HG03135 (cell line): ENCODE data around the gene POLQ.
"Not testable (repeated sequence)": the region's sequence is repeated elsewhere in the genome, so short reads cannot be mapped to it uniquely, and the experiment has no call there.

Experiments
- ATAC-seq: cut with Tn5 transposase; IDR thresholded peaks from one replicate; pipeline ENCODE4 v1.9.1; 2021; ENCODE audit warnings: mild to moderate bottlenecking, moderate library complexity; ENCODE audit not compliant: unreplicated experiment

The POLQ gene

GRCh38 chr3:121430664-121431215 lies 115.0 kb downstream of the POLQ start:
- ATAC-seq = no peak

DNA sequence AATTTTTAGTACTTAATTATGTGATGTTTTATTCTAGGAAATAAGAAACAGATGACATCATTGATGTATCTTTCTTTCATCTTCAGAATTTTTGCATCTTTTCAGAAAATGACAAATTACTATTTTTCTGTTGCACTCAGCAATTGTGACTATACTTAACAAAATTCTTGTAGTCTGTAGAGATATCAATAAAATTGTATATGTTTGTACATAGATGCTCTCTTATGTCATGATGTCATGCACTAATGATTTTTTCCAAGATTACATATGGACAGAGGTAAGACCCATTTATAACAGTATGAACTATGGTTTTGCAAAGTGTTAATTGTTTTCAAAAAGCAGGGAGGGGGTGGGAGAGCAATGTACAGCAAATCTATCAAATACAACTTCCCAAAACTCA lies 121.2 kb downstream of the POLQ start:
- ATAC-seq = no peak

DNA sequence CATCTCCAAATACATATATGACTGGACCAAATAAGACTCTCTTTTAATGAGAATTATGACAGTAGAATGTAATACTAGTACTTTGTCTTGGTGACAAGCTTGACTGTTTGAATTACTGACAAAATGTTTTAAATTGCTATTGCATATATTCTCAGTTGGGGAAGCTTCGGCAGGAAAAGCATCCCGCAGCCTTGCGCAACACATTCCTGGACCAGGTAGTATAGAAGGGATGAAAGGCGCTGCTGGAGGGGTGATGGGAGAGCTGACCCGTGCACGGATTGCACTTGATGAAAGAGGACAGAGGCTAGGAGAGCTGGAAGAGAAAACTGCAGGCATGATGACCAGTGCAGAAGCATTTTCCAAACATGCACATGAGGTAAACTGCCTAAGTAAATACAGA lies 127.6 kb downstream of the POLQ start:
- ATAC-seq = no peak

DNA sequence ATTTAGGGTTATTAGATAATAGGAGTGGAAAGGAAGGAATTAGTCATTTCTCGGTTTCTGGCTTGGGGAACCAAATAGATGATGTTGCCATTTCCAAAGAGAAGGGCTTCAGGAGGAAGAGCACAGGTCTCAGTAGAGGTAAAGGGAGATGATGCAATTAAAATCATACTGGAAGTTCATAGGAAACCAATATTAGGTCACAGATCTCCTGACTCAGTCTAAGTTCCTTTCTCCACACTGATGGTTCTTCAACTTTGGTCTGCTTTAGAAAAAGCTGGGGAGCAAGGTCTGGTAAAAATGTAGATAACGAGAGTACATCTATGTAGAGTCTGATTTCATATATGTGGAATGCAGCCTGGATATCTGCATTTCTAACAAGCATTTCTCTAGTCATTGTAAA lies 130.9 kb downstream of the POLQ start:
- no peak for ATAC-seq

- no peak for ATAC-seq
Measured at GRCh38 chr3:121411523-121411922, 134.3 kb downstream of the POLQ start.

DNA sequence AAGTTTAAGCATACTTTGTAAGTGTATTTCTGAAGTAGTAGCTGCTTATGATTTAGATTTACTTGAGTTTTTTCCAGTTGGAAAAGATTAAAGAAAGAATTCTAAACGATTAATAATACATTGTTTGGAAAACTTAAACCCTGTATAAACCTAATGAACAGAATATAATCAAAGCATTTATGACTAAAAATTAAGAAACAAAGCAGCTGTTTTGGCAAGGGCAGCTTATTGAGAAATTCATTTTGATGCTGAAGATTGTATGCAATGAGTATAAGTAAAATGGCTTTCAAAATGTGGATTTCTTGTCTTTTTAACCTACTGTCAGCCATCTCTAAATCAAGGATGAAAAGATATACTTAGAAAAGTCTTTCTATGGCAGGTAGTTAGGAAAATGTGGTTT lies 140.2 kb downstream of the POLQ start:
- ATAC-seq = no peak

GRCh38 chr3:121399820-121400219 lies 146.0 kb downstream of the POLQ start:
- no peak for ATAC-seq

DNA sequence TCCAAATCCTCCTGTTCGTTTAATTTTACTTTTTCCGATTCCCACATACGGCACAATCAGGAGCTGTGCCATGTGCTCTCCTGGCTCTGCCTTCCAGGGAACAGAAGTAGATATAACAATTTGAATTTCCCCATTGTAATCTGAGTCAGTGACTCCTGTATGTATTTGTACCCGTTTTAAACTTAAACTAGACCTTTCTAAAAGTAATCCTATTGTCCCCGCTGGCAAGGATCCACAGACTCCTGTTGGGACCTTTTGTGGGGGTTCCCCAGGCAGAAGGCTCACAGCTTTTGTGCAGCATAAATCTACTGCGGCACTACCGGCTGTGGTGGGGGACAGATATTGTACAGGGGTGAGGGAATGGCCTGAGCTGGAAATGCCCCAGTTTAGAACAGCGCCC lies 147.7 kb downstream of the POLQ start:
- not testable (repeated sequence) for ATAC-seq

DNA sequence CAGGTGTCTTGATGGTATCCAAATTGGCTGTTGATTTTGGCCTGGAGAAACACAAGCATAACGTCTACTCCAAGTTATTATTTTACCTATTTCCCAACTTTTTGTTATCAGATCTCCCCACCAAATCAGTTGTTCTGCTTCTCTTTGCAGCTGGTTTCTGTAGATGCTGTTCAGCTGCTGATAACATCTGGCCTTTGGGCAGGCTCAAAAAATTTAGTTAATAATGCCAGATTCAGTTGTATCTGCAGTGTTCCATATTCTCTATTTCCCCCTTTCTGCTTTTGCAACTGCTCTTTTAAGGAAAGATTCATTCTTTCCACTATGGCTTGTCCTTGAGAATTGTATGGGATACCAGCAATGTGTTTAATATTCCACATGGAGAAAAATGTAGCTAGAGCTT lies 149.8 kb downstream of the POLQ start:
- ATAC-seq = not testable (repeated sequence)

GRCh38 chr3:121388308-121388707 lies 157.5 kb downstream of the POLQ start:
- ATAC-seq = not testable (repeated sequence)
